SU-DHL-6 (cell line): Measurements from ENCODE around the gene TMED10.

Experiments
- H2AFZ ChIP-seq: fragments of 200-600 bp; sonication (generic); 2 replicates; pipeline ENCODE4 v1.6.1; 2014; ENCODE audit warnings: low read depth, mild to moderate bottlenecking, moderate library complexity, mixed read lengths, antibody characterized with exemption, low read length; ENCODE audit not compliant: severe bottlenecking
- H3F3A ChIP-seq: fragments of 200-600 bp; shearing (Covaris generic); 2 replicates; pipeline ENCODE4 v1.6.0; 2016; ENCODE audit warnings: antibody characterized with exemption, mild to moderate bottlenecking; ENCODE audit not compliant: insufficient read depth
- H3K27ac ChIP-seq: fragments of 200-600 bp; sonication (generic); 2 replicates; pipeline ENCODE4 v1.5.1; 2016; ENCODE audit warnings: low read depth, mild to moderate bottlenecking, low read length, moderate library complexity, mixed read lengths
- H3K27me3 ChIP-seq: fragments of 200-600 bp; sonication (generic), shearing (Covaris generic); 2 replicates; pipeline ENCODE4 v1.6.0; 2014; ENCODE audit warnings: mild to moderate bottlenecking, low read length
- H3K36me3 ChIP-seq: fragments of 200-600 bp; sonication (generic); 2 replicates; pipeline ENCODE4 v1.6.1; 2014; ENCODE audit warnings: mild to moderate bottlenecking, low read length, mixed read lengths
- H3K4me2 ChIP-seq: fragments of 300-600, 200-600 bp; shearing (Covaris generic), sonication (generic); 2 replicates; pipeline ENCODE4 v1.6.0; 2014; ENCODE audit warnings: low read length, low read depth, mild to moderate bottlenecking; ENCODE audit not compliant: poor library complexity, severe bottlenecking
- H3K4me3 ChIP-seq: fragments of 200-600 bp; sonication (generic); 2 replicates; pipeline ENCODE4 v1.5.1; 2014; ENCODE audit warnings: antibody characterized with exemption, low read length, mild to moderate bottlenecking, mixed read lengths; ENCODE audit not compliant: insufficient read depth, poor library complexity, severe bottlenecking
- H3K79me2 ChIP-seq: fragments of 200-600 bp; sonication (generic); 2 replicates; pipeline ENCODE4 v1.6.1; 2014; ENCODE audit warnings: mild to moderate bottlenecking, low read length, moderate library complexity; ENCODE audit not compliant: insufficient read depth
- H3K9ac ChIP-seq: fragments of 200-600 bp; sonication (generic); 2 replicates; pipeline ENCODE4 v1.7.0; 2014; ENCODE audit warnings: mild to moderate bottlenecking, low read length
- H3K9me2 ChIP-seq: fragments of 200-600 bp; sonication (generic); replicated peaks from 2 replicates; pipeline ENCODE4 v1.6.1; 2014; ENCODE audit warnings: low read length; ENCODE audit not compliant: insufficient read depth
- H3K9me3 ChIP-seq: fragments of 200-600 bp; sonication (generic); 2 replicates; pipeline ENCODE4 v1.6.1; 2014; ENCODE audit warnings: low read length, mixed read lengths; ENCODE audit not compliant: insufficient read depth
- H4K20me1 ChIP-seq: fragments of 200-600 bp; sonication (generic); 2 replicates; pipeline ENCODE4 v1.6.1; 2014; ENCODE audit warnings: low read depth, mild to moderate bottlenecking, antibody characterized with exemption, low read length, moderate library complexity, mixed read lengths
- CTCF ChIP-seq: fragments of 200-600 bp; sonication (generic); IDR thresholded peaks from one replicate; pipeline ENCODE4 v1.5.1; 2017; ENCODE audit warnings: antibody characterized with exemption, mild to moderate bottlenecking, low read length, moderate library complexity; ENCODE audit not compliant: insufficient read depth, poor library complexity, severe bottlenecking
- EZH2phosphoT487 ChIP-seq: fragments of 200-600 bp; sonication (generic), shearing (Covaris generic); conservative IDR thresholded peaks from 2 replicates; pipeline ENCODE4 v1.6.1; 2018; ENCODE audit warnings: mild to moderate bottlenecking, antibody characterized with exemption, low read length, moderate library complexity, mixed read lengths

TMED10 gene

DNA sequence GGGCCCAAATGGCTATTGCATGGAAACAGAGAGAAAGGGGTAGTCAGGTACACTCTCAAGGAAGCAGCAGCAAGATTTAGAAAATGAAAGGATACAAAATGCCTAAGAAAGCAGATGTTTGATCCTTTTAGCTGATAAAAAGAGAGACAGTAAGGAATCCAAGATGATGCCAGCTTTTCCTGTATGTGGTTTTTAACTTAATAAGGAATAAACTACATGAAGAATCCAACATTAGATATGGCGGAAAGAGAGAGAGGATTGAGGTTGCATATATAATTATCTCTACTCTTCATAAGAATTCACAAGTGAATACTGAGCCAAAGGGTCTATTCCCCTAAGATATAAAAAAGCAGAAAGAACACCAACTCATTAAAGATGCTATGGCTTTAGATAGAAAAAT, 11.6 kb downstream of the TMED10 start:
- TF ChIP-seq CTCF (no peak), EZH2phosphoT487 (no peak)
- Histone ChIP-seq H3K27me3 (no peaks in the 10 kb centered on the region), H3F3A (no peaks in the 10 kb centered on the region), H3K9me2 (no peaks in the 10 kb centered on the region), H3K36me3 (no peaks in the 10 kb centered on the region), H3K4me2 (no peak overlapping the region), H3K79me2 (peaks cover 75% of the 10 kb centered on the region), H4K20me1 (peaks cover 5% of the 10 kb centered on the region; the same call in 1 of the 2 replicates), H2AFZ (no peak overlapping the region), H3K27ac (no peak overlapping the region), H3K4me3 (no peak overlapping the region), H3K9ac (no peak overlapping the region), H3K9me3 (no peaks in the 10 kb centered on the region)

DNA sequence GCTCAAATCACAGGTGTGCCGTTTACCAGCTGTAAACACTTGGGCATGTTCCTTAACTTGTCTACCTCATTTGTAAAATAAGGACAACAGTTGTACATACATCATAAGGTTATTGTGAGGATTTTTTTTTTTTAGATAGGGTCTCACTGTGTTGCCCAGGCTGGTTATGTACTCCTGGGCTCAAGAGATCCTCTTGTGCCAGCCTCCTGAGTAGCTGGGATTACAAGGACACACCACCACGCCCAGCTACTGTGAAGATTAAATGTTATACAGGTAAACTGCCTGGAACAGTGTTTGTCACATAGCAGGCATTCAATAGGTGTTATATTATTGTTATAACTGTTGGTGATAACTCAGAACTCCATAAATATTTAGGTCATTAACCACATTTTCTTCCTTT, 12.7 kb downstream of the TMED10 start:
- Histone ChIP-seq H3K27me3 (no peaks in the 10 kb centered on the region), H3K9ac (no peak overlapping the region), H3K4me3 (no peak overlapping the region), H3K79me2 (peaks cover 75% of the 10 kb centered on the region), H3K27ac (no peak overlapping the region), H3K36me3 (no peaks in the 10 kb centered on the region), H2AFZ (no peak overlapping the region), H3K9me3 (no peaks in the 10 kb centered on the region), H3K9me2 (no peaks in the 10 kb centered on the region), H3K4me2 (no peak overlapping the region), H4K20me1 (peaks cover 5% of the 10 kb centered on the region; the same call in 1 of the 2 replicates), H3F3A (no peaks in the 10 kb centered on the region)
- TF ChIP-seq CTCF (no peak), EZH2phosphoT487 (no peak)

DNA sequence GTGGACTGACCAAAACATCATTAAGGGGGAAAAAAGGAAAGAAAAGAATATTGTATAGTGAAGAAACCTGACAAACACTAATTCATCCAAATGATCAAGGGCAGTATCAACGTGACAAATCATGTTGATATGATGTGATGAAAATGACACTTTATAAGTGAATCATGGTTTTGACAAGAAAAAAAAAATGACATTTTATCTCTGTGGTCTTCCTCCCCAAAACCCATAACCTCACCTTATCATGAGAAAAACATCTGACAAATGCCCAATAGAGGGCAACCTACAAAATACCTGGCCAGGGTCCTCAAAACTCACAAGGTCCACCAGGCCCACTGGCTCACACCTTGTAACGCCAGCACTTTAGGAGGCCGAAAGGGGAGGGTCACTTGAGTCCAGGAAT, 13.8 kb downstream of the TMED10 start:
- Histone ChIP-seq H3K9me2 (no peaks in the 10 kb centered on the region), H3K36me3 (no peaks in the 10 kb centered on the region), H3K9ac (no peak overlapping the region), H3K79me2 (peaks cover 72% of the 10 kb centered on the region), H3F3A (no peaks in the 10 kb centered on the region), H3K27me3 (no peaks in the 10 kb centered on the region), H4K20me1 (peaks cover 5% of the 10 kb centered on the region; the same call in 1 of the 2 replicates), H3K4me2 (no peak overlapping the region), H3K4me3 (no peak overlapping the region), H3K9me3 (no peaks in the 10 kb centered on the region), H2AFZ (no peak overlapping the region), H3K27ac (no peak overlapping the region)
- no peak for TF ChIP-seq EZH2phosphoT487
- no peak for TF ChIP-seq CTCF
